IPS-15b (cell line): ENCODE measurements around the gene SOS1.
"Not testable (repeated sequence)": the region's sequence is repeated elsewhere in the genome, so short reads cannot be mapped to it uniquely, and the experiment has no call there.

Experiments used
- H3K27me3 ChIP-seq: one replicate; pipeline ENCODE4 v1.6.1; 2013; ENCODE audit warnings: low read length; ENCODE audit not compliant: control insufficient read depth, insufficient read depth
- H3K36me3 ChIP-seq: one replicate; pipeline ENCODE4 v1.6.1; 2013; ENCODE audit warnings: low read length; ENCODE audit not compliant: control insufficient read depth, insufficient read depth
- H3K4me1 ChIP-seq: one replicate; pipeline ENCODE4 v1.6.1; 2013; ENCODE audit warnings: mild to moderate bottlenecking, low read length; ENCODE audit not compliant: control insufficient read depth, insufficient read depth
- H3K4me3 ChIP-seq: one replicate; pipeline ENCODE4 v1.5.1; 2013; ENCODE audit warnings: low read depth, low read length
- H3K9ac ChIP-seq: one replicate; pipeline ENCODE4 v1.6.1; 2013; ENCODE audit warnings: low read depth, mild to moderate bottlenecking, low read length
- H3K9me3 ChIP-seq: one replicate; pipeline ENCODE4 v1.6.1; 2013; ENCODE audit warnings: mild to moderate bottlenecking, low read length; ENCODE audit not compliant: control insufficient read depth, insufficient read depth

The SOS1 gene

GRCh38 chr2:39150102-39150562 lies 29.3 kb upstream of the SOS1 start:
- H3K4me3 ChIP-seq: no peak overlapping the region

GRCh38 chr2:39146630-39147029 lies 25.8 kb upstream of the SOS1 start:
- Histone ChIP-seq H3K4me1 (peaks cover 6% of the 10 kb centered on the region), H3K4me3 (no peak overlapping the region), H3K9ac (no peak overlapping the region), H3K9me3 (no peaks in the 10 kb centered on the region), H3K36me3 (no peaks in the 10 kb centered on the region), H3K27me3 (no peaks in the 10 kb centered on the region)

More at GRCh38 chr2:39150102-39150562, 29.3 kb upstream of the SOS1 start:
- H3K9me3 ChIP-seq: no peaks in the 10 kb centered on the region
- H3K36me3 ChIP-seq: no peaks in the 10 kb centered on the region
- H3K4me1 ChIP-seq: peaks cover 2% of the 10 kb centered on the region
- no peak overlapping the region for H3K9ac ChIP-seq
- H3K27me3 ChIP-seq: no peaks in the 10 kb centered on the region

GRCh38 chr2:39145906-39146421 lies 25.1 kb upstream of the SOS1 start:
- no peaks in the 10 kb centered on the region for H3K9me3 ChIP-seq
- H3K4me3 ChIP-seq: no peak overlapping the region
- no peaks in the 10 kb centered on the region for H3K36me3 ChIP-seq
- peaks cover 8% of the 10 kb centered on the region for H3K4me1 ChIP-seq
- H3K27me3 ChIP-seq: no peaks in the 10 kb centered on the region
- no peak overlapping the region for H3K9ac ChIP-seq

- H3K27me3 ChIP-seq: no peaks in the 10 kb centered on the region
- H3K4me1 ChIP-seq: peaks cover 8% of the 10 kb centered on the region
- no peaks in the 10 kb centered on the region for H3K9me3 ChIP-seq
- no peak overlapping the region for H3K9ac ChIP-seq
- H3K36me3 ChIP-seq: no peaks in the 10 kb centered on the region
- H3K4me3 ChIP-seq: no peak overlapping the region
These were observed 23.6 kb upstream of the SOS1 start for GRCh38 chr2:39144416-39144815.

- H3K9me3 ChIP-seq: no peaks in the 10 kb centered on the region
- no peak overlapping the region for H3K9ac ChIP-seq
- no peaks in the 10 kb centered on the region for H3K27me3 ChIP-seq
- no peaks in the 10 kb centered on the region for H3K36me3 ChIP-seq
- H3K4me1 ChIP-seq: peaks cover 12% of the 10 kb centered on the region
- H3K4me3 ChIP-seq: no peak overlapping the region
These were observed 22.2 kb upstream of the SOS1 start for GRCh38 chr2:39142904-39143605.

- peaks cover 12% of the 10 kb centered on the region for H3K4me1 ChIP-seq
- no peaks in the 10 kb centered on the region for H3K9me3 ChIP-seq
These were observed 20.8 kb upstream of the SOS1 start for GRCh38 chr2:39141334-39142271.

GRCh38 chr2:39140948-39141333 lies 20.1 kb upstream of the SOS1 start:
- peaks cover 12% of the 10 kb centered on the region for H3K4me1 ChIP-seq
- H3K4me3 ChIP-seq, H3K36me3 ChIP-seq: not testable (repeated sequence)

More at GRCh38 chr2:39141334-39142271, 20.8 kb upstream of the SOS1 start:
- no peaks in the 10 kb centered on the region for H3K27me3 ChIP-seq
- no peak overlapping the region for H3K9ac ChIP-seq
- H3K4me3 ChIP-seq: no peak overlapping the region
- no peaks in the 10 kb centered on the region for H3K36me3 ChIP-seq

GRCh38 chr2:39140322-39140847 lies 19.5 kb upstream of the SOS1 start:
- Histone ChIP-seq H3K9me3 (no peaks in the 10 kb centered on the region), H3K4me1 (peaks cover 12% of the 10 kb centered on the region), H3K27me3 (no peaks in the 10 kb centered on the region), H3K4me3 (no peak overlapping the region), H3K9ac (no peak overlapping the region), H3K36me3 (no peaks in the 10 kb centered on the region)

More at GRCh38 chr2:39140948-39141333, 20.1 kb upstream of the SOS1 start:
- H3K9me3 ChIP-seq, H3K27me3 ChIP-seq, H3K9ac ChIP-seq: not testable (repeated sequence)

GRCh38 chr2:39139511-39140237 lies 18.8 kb upstream of the SOS1 start:
- peaks cover 12% of the 10 kb centered on the region for H3K4me1 ChIP-seq
- no peaks in the 10 kb centered on the region for H3K27me3 ChIP-seq
- no peaks in the 10 kb centered on the region for H3K9me3 ChIP-seq
- H3K9ac ChIP-seq: no peak overlapping the region
- no peak overlapping the region for H3K4me3 ChIP-seq
- H3K36me3 ChIP-seq: no peaks in the 10 kb centered on the region

GRCh38 chr2:39138837-39139211 lies 18.0 kb upstream of the SOS1 start:
- Histone ChIP-seq H3K27me3 (no peaks in the 10 kb centered on the region), H3K4me3 (no peak overlapping the region), H3K36me3 (no peaks in the 10 kb centered on the region), H3K4me1 (peaks cover 12% of the 10 kb centered on the region), H3K9ac (no peak overlapping the region), H3K9me3 (no peaks in the 10 kb centered on the region)

- not testable (repeated sequence) for H3K36me3 ChIP-seq, H3K9me3 ChIP-seq, H3K4me3 ChIP-seq, H3K27me3 ChIP-seq, H3K9ac ChIP-seq
- H3K4me1 ChIP-seq: peaks cover 12% of the 10 kb centered on the region
These were observed 17.5 kb upstream of the SOS1 start for GRCh38 chr2:39138187-39138836.
